H1 (cell line): ENCODE results near the gene EPS8L1.

Source experiments
- BCL11A ChIP-seq, 2 experiments: IDR thresholded peaks; one replicate each; pipeline ENCODE4 v1.6.1; 2011; ENCODE audit warnings: low read depth in 2 of 2, low read length in 2 of 2, mild to moderate bottlenecking in 2 of 2
- BRCA1 ChIP-seq: IDR thresholded peaks from 2 replicates; pipeline ENCODE4 v1.6.1; 2012; ENCODE audit warnings: low read depth, low read length, improper control_type of control experiment
- CHD2 ChIP-seq: IDR thresholded peaks from 2 replicates; pipeline ENCODE4 v1.6.1; 2012; ENCODE audit warnings: low read length, improper control_type of control experiment
- CTCF ChIP-seq, 3 experiments: IDR thresholded peaks; 1 replicate in 2 of 3; 2 replicates in 1 of 3; pipeline versions ENCODE4 v1.5.1 to v1.6.1; 2011; ENCODE audit warnings: low read length in 3 of 3, mild to moderate bottlenecking in 3 of 3, inconsistent platforms in 2 of 3, low read depth in 1 of 3, moderate library complexity in 1 of 3; ENCODE audit not compliant: insufficient read depth in 1 of 3; ENCODE audit errors: control extremely low read depth in 1 of 3
- POLR2A ChIP-seq, 2 experiments: IDR thresholded peaks; 1 replicate in 1 of 2; 2 replicates in 1 of 2; pipeline ENCODE4 v1.6.1; 2011; ENCODE audit warnings: low read depth in 2 of 2, low read length in 2 of 2, mild to moderate bottlenecking in 2 of 2; ENCODE audit errors: control extremely low read depth in 1 of 2
- RFX5 ChIP-seq: IDR thresholded peaks from 2 replicates; pipeline ENCODE4 v1.6.1; 2011; ENCODE audit warnings: low read depth, low read length, improper control_type of control experiment, borderline replicate concordance
- SIX5 ChIP-seq: IDR thresholded peaks from 2 replicates; pipeline ENCODE4 v1.6.1; 2011; ENCODE audit warnings: mild to moderate bottlenecking, low read depth, low read length
- TAF1 ChIP-seq: IDR thresholded peaks from 2 replicates; pipeline ENCODE4 v1.6.1; 2011; ENCODE audit warnings: mild to moderate bottlenecking, low read depth, low read length
- USF2 ChIP-seq: IDR thresholded peaks from 2 replicates; pipeline ENCODE4 v1.6.1; 2011; ENCODE audit warnings: low read length, improper control_type of control experiment

DNA sequence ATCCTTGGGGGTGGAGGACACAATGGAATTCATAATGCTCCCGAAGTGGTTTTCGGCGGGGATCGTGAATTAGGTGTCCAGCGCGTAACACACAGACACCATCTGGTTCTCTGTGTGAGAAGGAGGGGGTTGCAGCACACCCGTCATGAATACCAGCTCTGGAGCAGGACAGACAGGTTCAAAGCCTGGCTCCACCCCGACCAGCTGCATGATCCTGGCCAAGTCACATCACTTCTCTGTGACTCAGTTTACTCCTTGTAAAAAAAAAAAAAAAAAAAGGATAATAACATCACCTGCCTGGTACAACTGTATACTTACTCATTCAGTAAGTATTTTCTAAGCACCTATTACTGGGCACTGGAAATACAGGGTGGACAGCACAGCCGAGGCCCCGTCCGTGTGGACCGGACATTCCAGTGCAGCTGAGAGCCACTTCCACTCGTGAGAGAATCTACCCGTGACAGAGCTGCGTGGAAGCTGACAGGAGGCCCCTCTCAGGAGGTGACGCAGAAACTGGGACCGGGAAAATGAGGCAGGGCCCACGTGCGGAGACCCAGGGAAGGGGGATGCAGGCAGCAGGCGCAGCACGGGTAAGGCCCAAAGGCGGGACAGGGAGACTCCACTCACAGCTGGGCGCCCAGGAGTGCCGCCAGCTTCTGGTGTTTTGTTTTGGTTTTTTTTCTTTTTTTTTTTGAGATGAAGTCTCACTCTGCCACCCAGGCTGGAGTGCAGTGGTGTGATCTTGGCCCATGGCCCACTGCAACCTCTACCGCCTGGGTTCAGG, 24.7 kb upstream of the EPS8L1 start:
- TF ChIP-seq POLR2A (IDR thresholded peaks at IDR 0.05; ENCODE audit: control extremely low read depth in 1 of 2, low read depth in 2 of 2, low read length in 2 of 2): no peak
- no peak for TF ChIP-seq CHD2
- TF ChIP-seq SIX5: no peak
- TF ChIP-seq TAF1: no peak
- no peak for TF ChIP-seq USF2
- no peak for TF ChIP-seq CTCF (IDR thresholded peaks at IDR 0.05; ENCODE audit: control extremely low read depth in 1 of 3, insufficient read depth in 1 of 3, low read depth in 1 of 3, low read length in 3 of 3)
- no peak for TF ChIP-seq RFX5
- TF ChIP-seq BCL11A (IDR thresholded peaks at IDR 0.05; ENCODE audit: low read depth in 2 of 2, low read length in 2 of 2): no peak
- no peak for TF ChIP-seq BRCA1
